Liver (tissue), 3 donors: ENCODE results near the gene GNG2.

Experiments used
- GABPA ChIP-seq, 2 donors: IDR thresholded peaks in 1 of 2; conservative IDR thresholded peaks in 1 of 2; 2 replicates each; pipeline ENCODE4 v1.6.1; 2016; ENCODE audit warnings: antibody characterized with exemption in 2 of 2, mild to moderate bottlenecking in 1 of 2, moderate library complexity in 1 of 2
- JUND ChIP-seq, 2 donors: IDR thresholded peaks; 2 replicates each; pipeline ENCODE4 v1.6.1; 2016; ENCODE audit warnings: antibody characterized with exemption in 2 of 2
- NR2F2 ChIP-seq: IDR thresholded peaks from 2 replicates; pipeline ENCODE4 v1.6.1; 2016; ENCODE audit warnings: antibody characterized with exemption
- RAD21 ChIP-seq, 2 donors: IDR thresholded peaks; 2 replicates each; pipeline ENCODE4 v1.6.1; 2016; ENCODE audit warnings: antibody characterized with exemption in 2 of 2, mild to moderate bottlenecking in 2 of 2
- RXRA ChIP-seq, 2 donors: IDR thresholded peaks; 2 replicates each; pipeline ENCODE4 v1.6.1; 2017 to 2018; ENCODE audit warnings: antibody characterized with exemption in 2 of 2, mild to moderate bottlenecking in 1 of 2
- SP1 ChIP-seq: IDR thresholded peaks from 2 replicates; pipeline ENCODE4 v1.6.1; 2018; ENCODE audit warnings: antibody characterized with exemption, mild to moderate bottlenecking
- YY1 ChIP-seq: IDR thresholded peaks from 2 replicates; pipeline ENCODE4 v1.6.1; 2016; ENCODE audit warnings: antibody characterized with exemption, mild to moderate bottlenecking
- TF ChIP-seq, protein P1 (sequence below): fragments of 150-350 bp; IDR thresholded peaks from 2 replicates; pipeline ENCODE4 v1.5.1; 2017; ENCODE audit warnings: improper control_type of control experiment, low read depth, low read length; ENCODE audit not compliant: missing input control
- TF ChIP-seq, protein P2 (sequence below): IDR thresholded peaks from 2 replicates; pipeline ENCODE4 v1.6.1; 2016; ENCODE audit warnings: antibody characterized with exemption, mild to moderate bottlenecking
- TF ChIP-seq, protein P3 (sequence below): IDR thresholded peaks from 2 replicates; pipeline ENCODE4 v1.6.1; 2016; ENCODE audit warnings: antibody characterized with exemption
- donor health status: healthy.
- donor health status: healthy.

DNA sequence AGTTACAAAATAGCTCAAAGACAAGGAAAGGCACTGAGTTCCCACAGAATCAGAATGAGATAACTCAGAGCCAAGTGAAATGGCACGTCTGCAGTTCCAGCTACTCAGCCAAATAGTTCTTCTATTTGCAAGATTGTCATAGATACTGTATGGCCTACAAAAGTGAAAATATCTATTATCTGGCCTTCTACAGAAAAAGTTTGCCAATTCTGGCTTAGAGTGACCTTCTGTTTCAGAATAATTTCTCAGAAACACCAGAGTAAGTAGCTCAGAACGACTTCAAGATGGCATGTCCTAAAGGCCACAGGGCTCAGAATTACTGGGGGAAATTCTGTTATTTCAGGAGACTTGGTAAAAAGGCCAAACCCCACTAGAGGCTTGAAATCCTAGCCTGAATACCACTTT lies 118.3 kb downstream of the GNG2 start:
- TF ChIP-seq, protein P1, sequence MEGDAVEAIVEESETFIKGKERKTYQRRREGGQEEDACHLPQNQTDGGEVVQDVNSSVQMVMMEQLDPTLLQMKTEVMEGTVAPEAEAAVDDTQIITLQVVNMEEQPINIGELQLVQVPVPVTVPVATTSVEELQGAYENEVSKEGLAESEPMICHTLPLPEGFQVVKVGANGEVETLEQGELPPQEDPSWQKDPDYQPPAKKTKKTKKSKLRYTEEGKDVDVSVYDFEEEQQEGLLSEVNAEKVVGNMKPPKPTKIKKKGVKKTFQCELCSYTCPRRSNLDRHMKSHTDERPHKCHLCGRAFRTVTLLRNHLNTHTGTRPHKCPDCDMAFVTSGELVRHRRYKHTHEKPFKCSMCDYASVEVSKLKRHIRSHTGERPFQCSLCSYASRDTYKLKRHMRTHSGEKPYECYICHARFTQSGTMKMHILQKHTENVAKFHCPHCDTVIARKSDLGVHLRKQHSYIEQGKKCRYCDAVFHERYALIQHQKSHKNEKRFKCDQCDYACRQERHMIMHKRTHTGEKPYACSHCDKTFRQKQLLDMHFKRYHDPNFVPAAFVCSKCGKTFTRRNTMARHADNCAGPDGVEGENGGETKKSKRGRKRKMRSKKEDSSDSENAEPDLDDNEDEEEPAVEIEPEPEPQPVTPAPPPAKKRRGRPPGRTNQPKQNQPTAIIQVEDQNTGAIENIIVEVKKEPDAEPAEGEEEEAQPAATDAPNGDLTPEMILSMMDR, result no peak
- TF ChIP-seq GABPA (IDR thresholded peaks at IDR 0.05 in 1 of 2, conservative IDR thresholded peaks at IDR 0.05 in 1 of 2) (no peak), RAD21 (IDR thresholded peaks at IDR 0.05) (no peak), RXRA (IDR thresholded peaks at IDR 0.05) (no peak), SP1 (no peak), NR2F2 (no peak), JUND (IDR thresholded peaks at IDR 0.05) (no peak), YY1 (no peak)
- TF ChIP-seq, protein P2, sequence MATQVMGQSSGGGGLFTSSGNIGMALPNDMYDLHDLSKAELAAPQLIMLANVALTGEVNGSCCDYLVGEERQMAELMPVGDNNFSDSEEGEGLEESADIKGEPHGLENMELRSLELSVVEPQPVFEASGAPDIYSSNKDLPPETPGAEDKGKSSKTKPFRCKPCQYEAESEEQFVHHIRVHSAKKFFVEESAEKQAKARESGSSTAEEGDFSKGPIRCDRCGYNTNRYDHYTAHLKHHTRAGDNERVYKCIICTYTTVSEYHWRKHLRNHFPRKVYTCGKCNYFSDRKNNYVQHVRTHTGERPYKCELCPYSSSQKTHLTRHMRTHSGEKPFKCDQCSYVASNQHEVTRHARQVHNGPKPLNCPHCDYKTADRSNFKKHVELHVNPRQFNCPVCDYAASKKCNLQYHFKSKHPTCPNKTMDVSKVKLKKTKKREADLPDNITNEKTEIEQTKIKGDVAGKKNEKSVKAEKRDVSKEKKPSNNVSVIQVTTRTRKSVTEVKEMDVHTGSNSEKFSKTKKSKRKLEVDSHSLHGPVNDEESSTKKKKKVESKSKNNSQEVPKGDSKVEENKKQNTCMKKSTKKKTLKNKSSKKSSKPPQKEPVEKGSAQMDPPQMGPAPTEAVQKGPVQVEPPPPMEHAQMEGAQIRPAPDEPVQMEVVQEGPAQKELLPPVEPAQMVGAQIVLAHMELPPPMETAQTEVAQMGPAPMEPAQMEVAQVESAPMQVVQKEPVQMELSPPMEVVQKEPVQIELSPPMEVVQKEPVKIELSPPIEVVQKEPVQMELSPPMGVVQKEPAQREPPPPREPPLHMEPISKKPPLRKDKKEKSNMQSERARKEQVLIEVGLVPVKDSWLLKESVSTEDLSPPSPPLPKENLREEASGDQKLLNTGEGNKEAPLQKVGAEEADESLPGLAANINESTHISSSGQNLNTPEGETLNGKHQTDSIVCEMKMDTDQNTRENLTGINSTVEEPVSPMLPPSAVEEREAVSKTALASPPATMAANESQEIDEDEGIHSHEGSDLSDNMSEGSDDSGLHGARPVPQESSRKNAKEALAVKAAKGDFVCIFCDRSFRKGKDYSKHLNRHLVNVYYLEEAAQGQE, result no peak
- TF ChIP-seq, protein P3, sequence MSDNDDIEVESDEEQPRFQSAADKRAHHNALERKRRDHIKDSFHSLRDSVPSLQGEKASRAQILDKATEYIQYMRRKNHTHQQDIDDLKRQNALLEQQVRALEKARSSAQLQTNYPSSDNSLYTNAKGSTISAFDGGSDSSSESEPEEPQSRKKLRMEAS, result no peak
